Stimulated activated CD4-positive, alpha-beta T cell treated with anti-CD3 and anti-CD28 coated beads, TNF-alpha, amount 100 ng/mL, for 4 hours (primary cell): ENCODE measurements around the gene JUP.

Experiments
- DNase-seq, 3 experiments: peaks; one replicate each; pipeline ENCODE4 v3.0.0-alpha.2; 2020; ENCODE audit warnings: low read depth in 3 of 3

Gene JUP

DNA sequence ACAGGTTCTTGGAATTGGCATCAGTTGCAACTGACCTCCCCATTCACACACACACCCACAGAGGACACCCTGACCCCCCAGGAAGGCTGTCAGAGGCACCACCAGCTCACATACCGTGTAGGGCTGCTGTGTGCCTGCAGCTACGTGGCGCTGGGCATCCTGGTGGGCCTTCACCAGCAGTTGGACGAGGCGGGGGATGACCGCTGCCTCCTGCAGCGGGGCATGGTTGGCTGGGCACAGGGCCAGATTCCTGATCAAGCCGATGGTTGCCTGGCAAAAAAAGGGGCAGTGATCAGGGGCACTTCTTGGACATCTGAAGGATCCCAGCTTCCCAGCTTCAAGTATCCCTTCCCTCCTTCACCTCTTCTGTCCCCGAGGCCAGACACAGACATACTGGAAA, 27.9 kb downstream of the JUP start:
- DNase-seq, result no peak

DNA sequence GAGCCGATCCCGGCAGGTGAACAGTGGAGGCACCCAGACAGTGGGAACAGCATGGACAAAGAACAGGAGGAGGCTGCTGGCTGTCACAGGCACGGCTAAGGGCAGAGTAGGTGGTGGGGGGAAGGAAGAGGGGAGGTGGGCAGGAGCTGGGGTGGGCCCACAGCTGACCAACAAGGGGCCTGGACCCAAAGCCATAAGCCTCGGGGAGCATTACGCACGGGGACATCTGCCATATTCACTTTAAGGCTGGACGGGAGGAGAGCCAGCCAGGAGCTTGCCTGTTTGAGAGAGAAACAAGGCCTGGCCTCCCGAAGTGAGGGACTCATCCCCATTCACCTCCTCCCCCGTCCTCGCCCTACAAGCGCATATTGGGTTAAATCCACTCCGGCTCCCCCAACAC, 32.4 kb downstream of the JUP start:
- no peak for DNase-seq

DNA sequence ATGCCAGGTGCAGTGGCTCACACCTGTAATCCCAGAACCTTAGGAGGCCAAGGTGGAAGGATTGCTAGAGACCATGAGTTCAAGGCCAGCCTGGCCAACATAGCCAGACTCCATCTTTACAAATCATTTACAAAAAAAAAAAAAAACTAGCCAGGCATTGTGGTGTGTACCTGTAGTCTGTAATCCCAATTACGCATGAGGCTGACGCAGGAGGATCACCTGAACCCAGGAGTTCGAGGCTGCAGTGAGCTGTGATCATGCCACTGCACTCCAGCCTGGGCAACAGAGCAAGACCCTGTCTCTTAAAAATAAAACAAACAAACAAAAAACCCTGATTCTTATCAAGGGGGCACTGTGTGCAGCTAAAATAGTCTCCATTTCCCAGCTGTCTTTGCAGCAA, 35.2 kb downstream of the JUP start:
- DNase-seq, result no peak

DNA sequence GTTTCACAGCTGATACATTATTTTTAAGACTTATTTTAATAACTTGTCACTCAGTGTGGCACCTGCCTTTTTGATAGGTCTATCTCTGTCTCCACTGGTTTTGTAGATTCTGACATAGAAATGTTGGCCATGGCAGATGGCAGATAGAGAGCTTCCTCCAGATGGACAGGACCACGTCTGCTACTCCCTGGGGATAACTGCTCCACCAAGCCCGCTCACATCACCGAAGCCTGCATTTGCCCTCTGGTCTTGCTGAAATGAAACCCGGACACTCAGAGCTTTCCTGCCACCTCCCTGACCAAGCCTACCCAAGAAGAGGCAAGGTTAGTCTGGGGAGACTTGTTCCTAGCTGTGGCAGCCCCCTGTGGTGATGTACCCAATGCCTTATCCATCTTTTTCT, 35.6 kb downstream of the JUP start:
- no peak for DNase-seq

DNA sequence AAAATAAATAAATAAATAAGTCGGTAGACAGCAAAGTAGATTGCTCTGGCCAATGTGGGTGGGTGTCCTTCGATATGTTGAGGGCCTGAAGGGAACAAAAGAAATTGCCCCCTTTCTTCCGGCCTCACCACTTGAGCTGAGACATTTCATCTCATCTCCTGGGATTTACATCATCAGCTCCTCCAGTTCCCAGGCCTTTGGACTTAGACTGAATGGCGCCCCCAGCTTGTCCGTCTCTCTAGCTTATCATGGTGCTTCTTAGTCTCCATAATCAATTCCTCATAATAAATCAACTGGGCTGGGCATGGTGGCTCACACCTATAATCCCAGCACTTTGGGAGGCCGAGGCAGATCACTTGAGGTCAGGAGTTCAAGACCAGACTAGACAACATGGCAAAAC, 38.2 kb downstream of the JUP start:
- DNase-seq, result no peak

DNA sequence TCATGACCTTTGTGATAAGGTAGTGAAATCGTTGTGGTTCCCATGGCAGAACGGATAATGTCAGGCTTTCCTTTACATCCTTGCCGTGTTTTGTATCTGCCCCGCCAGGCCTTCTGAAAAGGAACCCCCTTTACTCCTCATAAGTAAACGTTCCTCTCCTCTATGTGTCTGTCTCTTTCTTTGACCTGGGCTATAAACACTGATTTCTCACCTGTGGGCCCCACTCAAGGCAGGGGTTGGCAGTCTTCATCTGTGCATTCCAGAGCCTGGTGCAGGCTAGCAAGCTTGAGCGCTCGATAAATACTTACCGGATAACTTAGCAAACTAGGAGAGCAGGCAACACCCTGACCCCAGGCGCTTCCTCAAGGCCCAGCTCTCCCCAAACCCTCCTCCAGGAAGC, 44.8 kb downstream of the JUP start:
- no peak for DNase-seq

DNA sequence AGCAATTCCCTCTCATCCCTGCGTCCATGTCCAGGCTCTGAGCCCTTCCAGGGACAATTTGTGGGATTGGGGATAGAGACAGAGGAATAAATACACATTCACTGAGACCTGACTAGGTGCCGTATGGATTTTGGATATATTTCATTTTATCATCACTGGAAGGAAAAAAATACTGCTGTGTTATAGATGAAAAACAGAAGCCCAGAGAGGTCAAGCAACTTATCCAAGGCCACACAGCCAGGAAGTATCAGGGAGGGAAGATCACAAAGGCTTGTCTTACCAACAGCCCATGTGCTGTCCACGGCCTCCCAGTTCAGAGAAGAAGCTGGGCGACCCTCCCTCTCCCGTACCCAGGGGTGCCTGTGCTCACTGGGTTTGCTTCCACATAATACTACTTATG, 46.0 kb downstream of the JUP start:
- no peak for DNase-seq

DNA sequence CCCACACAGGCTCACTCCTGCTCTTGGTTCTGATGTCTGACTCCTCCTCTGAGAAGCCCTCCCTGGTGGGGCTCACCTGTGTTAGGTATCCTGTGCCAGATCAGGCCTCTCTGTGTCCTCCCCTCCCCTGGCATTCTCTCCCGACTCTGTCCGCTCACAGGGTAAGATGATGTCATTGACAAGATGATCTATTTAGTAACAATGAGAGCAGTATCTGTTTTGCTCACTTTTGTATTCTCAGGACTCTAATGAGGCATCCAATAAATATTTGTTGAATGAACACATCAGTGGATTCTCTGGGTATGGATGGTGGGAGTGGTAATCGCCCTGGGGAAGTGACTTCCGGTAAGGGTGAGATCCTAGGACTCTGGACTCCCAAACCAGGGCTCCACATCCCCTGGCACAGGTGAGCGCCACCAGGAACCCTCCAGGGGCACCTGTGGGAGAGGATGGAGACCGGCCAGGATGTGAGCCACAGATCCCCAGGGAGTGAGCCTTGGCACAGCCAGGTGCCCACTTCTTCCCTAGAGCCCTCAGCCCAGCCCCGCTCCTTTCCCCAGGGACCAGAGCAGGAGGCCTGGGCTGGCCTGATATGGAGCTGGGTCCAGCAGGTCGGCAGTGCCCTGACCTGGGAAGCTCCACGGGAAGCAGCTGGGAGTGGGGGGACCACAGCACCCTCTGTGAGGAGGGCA, 46.7 kb downstream of the JUP start:
- no peak for DNase-seq

DNA sequence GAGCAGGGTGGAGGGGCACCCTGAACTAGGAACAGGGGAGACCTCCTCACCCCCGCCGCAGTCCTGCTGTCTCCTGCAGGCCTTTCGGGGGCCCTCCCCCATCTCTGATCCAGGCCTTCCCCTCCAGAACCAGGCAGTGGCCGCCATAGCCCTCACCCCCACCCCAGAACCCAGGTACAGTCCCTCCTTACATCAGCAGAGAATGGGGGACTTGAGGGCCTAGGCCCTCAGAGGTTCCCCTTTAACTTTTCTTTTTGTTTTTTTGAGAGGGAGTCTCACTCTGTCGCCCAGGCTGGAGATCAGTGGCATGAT, 47.8 kb downstream of the JUP start:
- DNase-seq, result no peak

DNA sequence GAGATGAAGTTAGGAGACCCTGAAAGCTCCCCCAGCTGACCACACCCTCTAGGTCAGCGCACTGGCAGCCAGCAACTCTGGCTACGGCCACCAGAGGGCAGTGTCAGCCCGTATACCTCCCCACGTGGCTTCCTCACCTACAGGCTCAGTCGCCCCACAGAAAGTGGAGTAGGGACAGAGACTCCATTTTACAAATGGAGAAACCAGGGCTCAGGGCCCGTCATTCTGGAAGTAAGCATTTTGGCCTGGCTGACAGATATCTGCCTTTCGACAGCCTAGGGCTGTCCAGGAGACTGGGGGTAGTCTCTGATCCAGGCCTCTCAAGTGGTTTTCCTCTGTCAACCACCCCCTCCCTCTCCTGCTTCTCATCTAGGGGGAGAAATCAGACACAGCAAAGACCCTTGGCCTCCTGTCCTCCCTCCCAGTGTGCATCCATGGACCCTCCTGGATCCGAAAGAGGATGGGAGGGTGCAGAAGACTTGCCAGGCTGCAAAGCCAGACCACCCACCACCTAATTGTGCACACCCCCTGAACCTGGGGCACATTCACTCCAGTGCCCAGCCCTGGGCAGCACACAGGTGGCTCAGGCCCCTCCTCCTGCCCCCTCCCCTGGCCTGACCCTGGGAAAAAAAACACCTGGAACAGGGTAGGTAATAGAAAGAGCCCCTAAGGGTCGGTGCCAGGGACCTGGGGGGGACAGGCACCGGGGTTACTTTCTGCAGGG, 48.3 kb downstream of the JUP start:
- DNase-seq, result peak; percentile 60 to 68 (median 66)

DNA sequence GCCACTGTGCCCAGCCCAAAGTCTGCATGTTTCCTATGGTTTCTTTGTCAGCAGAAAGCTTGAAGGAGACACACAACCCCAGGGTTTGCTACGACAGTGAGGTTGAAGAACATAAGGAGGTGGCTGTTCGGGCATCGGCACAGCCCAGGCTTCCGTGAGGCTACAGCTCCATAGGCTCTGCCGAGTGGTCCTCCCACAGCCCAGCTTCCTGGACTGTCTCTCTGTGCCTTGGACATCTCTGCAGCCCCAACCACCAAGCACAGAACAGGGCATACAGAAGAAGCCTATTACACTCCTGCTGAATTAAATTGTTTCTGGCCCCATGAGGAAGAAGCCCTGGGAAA, 48.9 kb downstream of the JUP start:
- DNase-seq, result no peak

DNA sequence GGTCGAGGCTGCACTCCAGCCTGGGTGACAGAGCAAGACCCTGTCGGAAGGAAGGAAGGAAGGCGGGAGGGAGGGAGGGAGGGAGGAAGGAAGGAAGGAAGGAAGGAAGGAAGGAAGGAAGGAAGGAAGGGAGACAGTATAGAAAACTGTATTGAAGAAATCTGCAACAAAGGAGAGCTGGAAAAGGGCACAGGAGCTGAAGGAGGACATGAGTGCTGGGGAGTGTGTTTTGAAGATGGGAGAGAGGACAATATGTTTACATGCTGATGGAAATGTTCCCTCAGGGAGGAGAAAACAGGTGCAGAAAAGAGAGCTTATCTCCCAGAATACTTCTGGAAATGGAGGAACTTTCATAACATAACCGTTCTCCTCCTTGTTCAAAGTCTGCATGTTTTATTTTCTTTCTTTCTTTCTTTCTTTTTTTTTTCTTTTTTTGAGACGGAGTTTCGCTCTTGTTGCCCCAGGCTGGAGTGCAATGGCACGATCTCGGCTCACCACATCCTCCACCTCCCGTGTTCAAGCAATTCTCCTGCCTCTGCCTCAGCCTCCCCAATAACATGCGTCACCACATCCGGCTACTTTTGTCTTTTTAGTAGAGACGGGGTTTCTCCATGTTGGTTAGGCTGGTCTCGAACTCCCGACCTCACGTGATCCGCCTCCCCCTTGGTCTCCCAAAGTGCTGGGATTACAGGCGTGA, 49.4 kb downstream of the JUP start:
- no peak for DNase-seq

DNA sequence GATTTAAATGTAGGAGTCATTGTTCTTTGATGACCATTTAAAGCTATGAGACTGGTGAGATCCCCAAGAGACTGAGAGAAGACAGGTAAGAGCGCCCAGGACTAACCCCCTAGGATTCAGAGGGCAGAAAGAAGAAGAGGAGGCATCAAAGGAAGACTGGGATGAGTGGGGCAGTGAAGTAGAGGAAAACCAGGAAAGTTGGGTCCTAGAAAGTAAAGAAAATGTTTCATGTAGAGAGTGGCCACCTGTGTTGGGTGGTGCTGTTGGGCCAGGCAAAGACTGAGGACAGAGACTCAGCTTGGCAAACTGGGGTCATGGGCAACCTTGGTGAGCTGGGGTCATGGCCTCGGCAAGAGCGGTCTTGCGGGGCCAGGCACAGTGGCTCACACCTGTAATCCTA, 50.8 kb downstream of the JUP start:
- DNase-seq, result no peak

DNA sequence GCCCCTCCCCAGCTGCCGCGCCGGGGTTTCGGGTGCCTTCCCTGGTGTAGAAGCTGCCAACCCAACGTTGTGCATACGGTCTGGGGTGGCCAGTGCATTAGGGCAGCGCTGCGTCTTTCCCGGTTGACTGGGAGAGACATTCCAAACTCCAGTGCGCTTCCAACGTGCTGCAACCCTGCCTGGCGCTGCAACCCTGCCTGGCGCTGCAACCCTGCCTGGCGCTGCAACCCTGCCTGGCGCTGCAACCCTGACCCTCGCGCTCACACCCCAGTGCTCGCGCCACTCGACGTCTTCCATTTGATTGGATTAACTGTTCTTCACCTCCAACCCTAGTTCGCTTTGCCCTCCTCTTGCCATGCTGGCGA, 51.6 kb downstream of the JUP start:
- DNase-seq, result no peak

DNA sequence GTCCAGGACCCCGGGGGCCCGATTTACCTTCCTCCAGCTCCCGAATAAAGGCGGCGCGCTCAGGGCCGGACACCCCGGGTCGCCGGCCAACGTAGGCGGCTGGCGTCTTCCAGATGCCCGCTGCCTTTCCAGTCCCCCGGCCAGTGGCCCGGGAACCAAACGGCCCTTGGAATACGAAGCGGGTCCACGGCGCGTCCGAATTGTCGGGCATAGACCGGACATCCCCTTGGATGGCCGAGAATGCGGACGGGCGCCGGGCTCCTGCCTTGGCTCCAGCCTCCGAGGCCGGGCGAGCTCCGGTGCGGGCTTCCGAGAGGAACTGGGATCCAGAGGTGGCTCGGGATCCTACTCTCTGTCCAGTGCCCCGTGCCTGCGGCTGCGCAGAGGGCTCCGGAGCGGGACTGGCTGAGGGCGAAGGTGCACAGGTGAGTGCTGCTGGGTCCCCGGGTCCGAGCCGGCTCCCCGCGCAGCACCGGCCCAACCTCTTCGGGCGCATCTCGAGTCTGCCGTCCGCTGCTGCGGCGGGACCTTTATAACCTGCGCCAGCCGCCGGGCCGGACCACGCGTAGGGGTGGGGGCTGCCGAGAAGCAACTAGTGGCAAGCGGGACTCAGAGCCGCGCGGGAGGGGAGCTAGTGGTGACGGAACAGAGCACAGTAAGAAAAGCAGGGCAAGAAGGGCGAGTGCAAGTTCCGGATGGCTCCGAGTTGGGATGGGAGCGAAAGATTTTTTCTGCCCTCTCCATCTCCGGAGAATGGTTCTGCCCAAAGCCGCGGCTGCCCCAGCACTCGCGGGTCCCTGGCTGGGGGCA, 52.2 kb downstream of the JUP start, which contains the start of gene HAP1:
Gene HAP1 (minus strand): TSS at position 505 of the 810 bp plus-strand sequence. CDS start 9 bp downstream, at position 496.
- DNase-seq, result no peak

DNA sequence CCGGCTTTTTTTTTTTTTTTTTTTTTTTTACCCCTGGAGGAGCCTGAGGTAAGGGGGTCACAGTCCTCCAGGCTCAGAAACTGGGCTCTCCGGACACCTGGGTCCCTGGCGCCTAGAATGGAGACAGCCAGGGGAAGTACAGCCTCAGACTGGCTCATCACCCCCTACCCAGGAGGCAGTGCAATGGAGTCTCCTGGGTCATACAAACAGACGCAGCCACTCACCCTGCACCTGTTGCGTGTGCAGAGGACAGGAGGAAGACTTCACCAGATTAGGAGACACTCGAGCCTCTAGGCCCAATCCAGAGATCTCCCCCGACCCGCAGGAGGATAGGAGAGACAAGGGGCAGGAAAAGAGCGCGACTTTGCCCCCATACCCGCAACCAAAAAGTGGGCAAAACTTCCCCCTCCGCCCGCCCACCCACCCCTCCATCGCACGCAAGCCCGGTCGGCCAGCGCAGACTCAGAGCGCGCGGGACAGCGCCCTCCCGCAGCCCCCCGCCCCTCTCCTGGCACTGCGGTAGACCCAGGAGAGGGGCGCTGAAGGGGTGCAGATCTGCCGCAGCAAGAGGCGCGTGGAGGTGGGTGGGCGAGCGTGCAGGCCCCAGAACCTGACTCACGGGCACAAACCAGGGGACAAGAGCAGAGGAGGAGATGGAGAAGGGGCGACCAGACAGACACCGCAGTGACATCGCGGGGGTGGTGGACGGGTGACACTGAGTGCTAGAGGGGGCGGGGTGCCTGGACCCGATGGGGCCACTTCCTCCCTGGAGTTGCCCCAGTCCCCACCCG, 53.0 kb downstream of the JUP start:
- DNase-seq, result no peak

DNA sequence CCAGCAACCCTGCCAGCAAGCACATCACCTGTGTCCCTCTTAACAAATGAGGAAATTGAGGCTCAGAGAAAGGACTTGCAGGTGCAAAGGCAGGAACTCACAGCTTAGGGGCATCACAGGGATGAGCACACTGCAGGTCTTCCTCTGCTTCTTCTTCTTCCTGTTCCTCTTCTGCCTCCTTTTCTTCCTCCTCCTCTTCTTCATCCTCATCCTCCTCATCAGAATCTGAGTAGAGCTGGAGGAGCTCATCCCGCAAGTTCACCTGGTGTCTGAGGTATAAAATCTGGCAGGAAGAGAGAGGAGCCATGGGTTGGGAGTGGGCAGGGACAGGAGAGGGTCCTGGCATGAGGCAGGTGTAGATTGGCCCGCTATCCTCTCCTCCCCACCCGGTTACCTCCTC, 54.7 kb downstream of the JUP start:
- DNase-seq, result no peak

DNA sequence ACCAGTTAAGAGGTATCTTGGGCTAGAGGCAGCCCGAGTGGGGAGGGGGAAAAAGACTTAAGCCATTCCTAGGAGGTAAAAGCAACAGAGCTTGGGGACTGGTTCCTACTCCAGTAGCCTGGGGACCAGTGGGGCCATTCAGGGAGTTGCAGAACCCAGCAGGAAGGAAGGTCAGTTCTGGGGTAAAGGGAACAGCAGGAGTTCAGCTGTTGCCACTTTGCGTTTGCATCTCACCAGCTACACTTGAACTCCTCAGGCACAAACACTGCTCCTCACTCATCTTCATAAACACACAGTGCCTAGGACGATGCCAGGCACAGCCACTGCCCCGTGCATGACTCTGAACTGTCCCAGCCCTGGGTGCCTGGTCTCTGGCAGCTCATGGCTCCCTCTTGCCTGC, 56.0 kb downstream of the JUP start:
- no peak for DNase-seq

DNA sequence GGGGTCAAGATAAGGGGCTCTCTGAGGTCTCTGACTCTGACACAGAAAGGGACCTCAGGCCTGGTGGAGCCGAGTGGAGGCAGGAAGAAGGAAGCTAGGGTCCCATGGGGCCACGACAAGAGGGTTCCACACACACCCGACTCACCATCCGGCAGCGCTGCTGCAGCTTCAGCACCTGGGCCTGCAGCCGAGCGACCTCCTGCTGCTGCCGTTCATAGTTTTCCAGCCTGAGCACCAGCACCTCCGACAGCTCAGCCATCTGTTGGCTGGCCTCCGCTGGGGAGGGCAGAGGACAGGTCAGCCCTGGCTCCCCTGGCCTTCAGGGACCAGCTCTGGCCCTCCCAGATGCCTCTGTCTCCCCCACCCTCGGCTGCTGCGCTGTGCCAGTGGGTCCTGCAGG, 58.5 kb downstream of the JUP start:
- no peak for DNase-seq

DNA sequence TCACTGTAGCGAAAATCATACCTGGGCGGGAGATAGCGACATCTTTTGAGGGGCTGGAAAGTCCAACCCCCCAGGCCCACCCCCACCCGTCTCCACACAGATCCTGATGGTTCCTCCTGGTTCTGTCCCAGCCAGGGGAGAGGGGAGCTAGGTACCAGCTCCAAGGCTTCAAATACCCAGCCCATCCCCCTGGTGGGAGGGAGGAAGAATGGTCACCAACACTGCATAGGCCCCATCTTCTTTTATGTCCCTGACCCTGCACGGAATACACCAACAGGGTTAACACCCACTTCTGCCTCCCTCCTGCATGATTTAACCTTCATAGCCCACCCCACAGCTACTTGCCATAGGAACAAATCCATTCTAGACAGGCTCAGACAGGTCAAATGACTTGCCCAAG, 61.4 kb downstream of the JUP start:
- DNase-seq, result no peak

DNA sequence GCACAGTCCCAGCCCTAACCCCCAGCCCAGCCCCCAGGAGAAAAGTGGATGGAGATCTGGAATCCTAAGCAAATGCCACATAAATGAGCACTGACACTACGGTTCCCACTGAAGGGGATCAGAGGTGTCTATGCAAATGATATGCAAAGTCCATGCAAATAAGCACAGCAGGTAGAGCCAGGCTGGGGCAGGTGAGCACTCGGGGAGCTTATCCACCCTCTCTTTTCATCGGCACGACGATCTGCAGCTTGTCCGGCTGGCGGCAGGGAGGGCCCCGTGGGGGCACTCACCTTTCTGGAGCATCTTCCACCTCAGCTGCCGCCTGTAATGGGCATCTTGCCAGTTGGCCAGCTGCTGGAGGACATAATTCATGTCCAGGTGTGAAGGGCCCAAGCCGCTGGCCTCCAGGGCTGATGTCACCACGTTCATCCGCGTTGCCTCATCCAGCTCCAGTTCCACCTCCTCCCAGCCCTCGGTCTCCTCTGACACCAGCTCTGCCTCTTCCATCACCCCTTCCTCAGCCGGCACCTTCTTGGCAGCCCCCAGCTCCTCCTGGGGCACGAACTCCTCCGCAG, 61.9 kb downstream of the JUP start:
- no peak for DNase-seq
